Brain microvascular endothelial cell (primary cell): Measurements from ENCODE around the gene CEP350.

Experiments used
- DNase-seq: peaks from one replicate; pipeline ENCODE4 v3.0.0-alpha.2; 2020
- H3K27ac ChIP-seq: fragments of 250-450 bp; sonication (Bioruptor Pico); 2 replicates; pipeline ENCODE4 v1.5.1; 2020; ENCODE audit warnings: mild to moderate bottlenecking, moderate library complexity
- H3K27me3 ChIP-seq: fragments of 250-450 bp; sonication (Bioruptor Pico); replicated peaks from 2 replicates; pipeline ENCODE4 v1.5.1; 2020; ENCODE audit warnings: mild to moderate bottlenecking
- H3K36me3 ChIP-seq: fragments of 250-450 bp; sonication (Bioruptor Pico); replicated peaks from 2 replicates; pipeline ENCODE4 v1.5.1; 2020; ENCODE audit warnings: mild to moderate bottlenecking
- H3K4me3 ChIP-seq: 2 replicates; pipeline ENCODE4 v1.5.1; 2011; ENCODE audit warnings: low read depth, mild to moderate bottlenecking, control low read depth, low read length, moderate library complexity
- in situ Hi-C: cut with HindIII; loops from 2 replicates; pipeline ENCODE4 v1.10.0; 2017; ENCODE audit warnings: low sequenced_read_pairs, low pct_ligation_motif_present
- TF ChIP-seq, protein P1 (sequence below): IDR thresholded peaks from 2 replicates; pipeline ENCODE4 v1.5.1; 2011; ENCODE audit warnings: low read depth, mild to moderate bottlenecking, moderate library complexity, low read length, control low read depth, inconsistent platforms; ENCODE audit errors: missing control alignments

Gene CEP350

DNA sequence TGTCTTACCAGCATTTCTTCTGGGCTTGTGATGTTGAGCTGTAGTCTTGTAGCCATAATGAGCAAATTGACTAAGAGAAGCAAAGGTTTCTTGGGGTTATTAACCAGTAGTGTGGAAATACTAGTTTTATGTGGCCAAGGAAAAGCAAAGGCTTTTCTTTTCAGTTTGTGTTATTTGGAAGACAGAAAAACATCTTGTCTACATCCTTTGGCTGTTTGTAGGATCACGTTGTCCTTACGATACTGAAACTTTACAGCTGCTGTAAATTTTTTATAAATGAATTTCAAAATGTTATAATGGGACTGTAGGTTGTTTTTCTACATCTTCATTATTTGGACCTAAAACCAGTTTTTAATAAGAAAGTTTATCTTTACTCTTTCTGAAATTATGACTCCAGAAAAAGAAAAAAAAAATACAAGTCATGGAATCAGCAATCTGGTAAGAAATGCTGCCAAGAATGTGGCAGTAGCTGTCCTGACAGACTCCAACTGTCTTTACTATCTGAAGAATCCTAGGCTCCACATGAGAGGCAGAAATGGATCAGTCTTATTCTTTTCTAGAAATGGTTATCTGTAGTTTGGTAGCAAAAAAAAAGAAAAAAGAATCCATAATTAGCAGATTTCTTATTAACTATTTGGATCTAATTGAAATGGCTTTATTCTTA, 158.5 kb downstream of the CEP350 start:
- TF ChIP-seq, protein P1, sequence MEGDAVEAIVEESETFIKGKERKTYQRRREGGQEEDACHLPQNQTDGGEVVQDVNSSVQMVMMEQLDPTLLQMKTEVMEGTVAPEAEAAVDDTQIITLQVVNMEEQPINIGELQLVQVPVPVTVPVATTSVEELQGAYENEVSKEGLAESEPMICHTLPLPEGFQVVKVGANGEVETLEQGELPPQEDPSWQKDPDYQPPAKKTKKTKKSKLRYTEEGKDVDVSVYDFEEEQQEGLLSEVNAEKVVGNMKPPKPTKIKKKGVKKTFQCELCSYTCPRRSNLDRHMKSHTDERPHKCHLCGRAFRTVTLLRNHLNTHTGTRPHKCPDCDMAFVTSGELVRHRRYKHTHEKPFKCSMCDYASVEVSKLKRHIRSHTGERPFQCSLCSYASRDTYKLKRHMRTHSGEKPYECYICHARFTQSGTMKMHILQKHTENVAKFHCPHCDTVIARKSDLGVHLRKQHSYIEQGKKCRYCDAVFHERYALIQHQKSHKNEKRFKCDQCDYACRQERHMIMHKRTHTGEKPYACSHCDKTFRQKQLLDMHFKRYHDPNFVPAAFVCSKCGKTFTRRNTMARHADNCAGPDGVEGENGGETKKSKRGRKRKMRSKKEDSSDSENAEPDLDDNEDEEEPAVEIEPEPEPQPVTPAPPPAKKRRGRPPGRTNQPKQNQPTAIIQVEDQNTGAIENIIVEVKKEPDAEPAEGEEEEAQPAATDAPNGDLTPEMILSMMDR: no peak
- in situ Hi-C loops: no loop called here
- no peak for DNase-seq

DNA sequence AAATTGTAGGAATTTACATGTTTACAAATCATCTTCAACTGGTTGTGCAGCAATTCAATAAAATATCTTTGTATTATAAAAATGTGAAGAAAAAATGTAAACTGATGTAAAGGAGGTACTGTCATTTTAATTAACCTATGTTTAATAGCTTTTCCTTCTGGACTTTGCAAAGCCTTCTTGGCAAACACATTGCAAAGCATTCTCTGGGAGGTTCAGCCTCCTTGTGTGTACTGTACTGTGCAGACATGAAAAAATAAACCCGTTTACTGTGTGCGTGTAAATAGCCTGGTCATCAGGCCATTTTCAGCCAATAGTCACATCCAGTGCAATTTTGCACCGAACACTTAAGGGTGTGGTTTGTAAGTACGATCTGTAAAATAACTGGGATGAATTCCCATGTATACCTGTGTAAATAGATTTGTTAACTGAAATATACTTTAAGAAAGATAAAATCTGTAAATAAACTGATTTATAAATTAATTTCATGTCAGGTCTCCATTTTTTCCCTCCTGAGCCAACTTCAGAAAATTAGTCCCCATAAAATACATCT, 159.9 kb downstream of the CEP350 start:
- in situ Hi-C loops: no loop called here
- Histone ChIP-seq H3K36me3 (peaks cover 10% of the 10 kb centered on the region), H3K27ac (no peak overlapping the region), H3K4me3 (no peak overlapping the region), H3K27me3 (no peaks in the 10 kb centered on the region)
- DNase-seq: no peak
- TF ChIP-seq, protein P1: no peak

More for the DNA sequence above, 158.5 kb downstream of the CEP350 start:
- no peaks in the 10 kb centered on the region for H3K27me3 ChIP-seq
- H3K27ac ChIP-seq: no peak overlapping the region
- peaks cover 10% of the 10 kb centered on the region for H3K36me3 ChIP-seq
- no peak overlapping the region for H3K4me3 ChIP-seq

DNA sequence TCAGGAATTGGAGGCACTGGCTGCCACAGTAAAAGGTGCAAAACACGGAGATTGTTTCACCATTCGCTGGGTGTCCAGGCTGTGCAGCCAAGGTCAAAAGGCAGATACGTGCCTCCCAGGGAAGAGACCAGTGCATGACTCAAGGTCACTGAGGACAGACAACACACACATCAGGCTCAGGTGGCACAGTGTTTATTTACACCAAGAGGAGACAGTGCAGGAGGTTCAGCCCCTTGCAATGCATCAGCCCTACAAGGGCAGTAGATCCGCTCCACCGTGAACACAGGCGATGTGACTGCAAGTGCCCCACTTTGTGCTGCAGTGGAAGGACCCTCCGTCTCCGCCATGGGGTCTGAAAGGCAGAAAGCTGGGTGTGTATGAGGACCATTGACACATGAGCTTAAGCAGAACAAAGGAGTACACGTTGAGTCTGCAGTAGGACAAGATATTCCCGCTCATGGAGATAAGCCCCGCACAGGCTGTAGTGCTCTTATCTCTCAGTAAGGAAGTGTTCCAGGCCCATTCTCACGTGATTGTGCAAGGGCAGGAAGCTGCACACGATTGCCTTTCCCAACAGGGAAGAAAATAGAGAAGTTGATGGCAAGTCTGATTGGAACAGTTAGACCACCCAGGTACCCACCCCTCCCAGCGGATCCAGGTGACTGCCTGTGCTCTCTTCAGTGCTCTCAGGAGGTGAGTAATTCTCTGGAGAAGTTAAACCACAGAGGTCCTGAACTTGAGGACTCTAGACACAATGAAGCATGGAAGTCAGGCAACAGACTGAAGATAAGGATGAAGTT, 162.6 kb downstream of the CEP350 start:
- DNase-seq: peak; percentile 40
- H3K27me3 ChIP-seq: no peaks in the 10 kb centered on the region
- no peak overlapping the region for H3K4me3 ChIP-seq
- TF ChIP-seq, protein P1: no peak
- in situ Hi-C loops: no loop called here
- no peaks in the 10 kb centered on the region for H3K36me3 ChIP-seq
- H3K27ac ChIP-seq: peak overlapping the region; percentile 63

DNA sequence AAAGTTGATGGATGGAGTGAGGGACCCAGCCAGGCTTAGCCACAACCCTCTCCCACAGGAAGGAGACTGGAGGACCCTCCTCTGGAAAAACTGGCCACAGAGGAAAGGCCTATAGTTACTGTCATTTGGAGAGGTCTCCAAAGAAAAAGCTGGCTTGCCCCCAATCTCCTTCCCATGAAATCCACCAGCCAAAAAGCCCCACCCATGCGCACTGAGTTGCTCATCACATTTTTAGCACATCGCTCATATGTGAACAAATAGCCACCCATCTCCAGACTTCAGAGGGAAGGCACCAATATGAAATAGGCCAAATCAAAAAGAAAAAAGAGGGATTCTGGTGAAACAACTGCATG, 163.1 kb downstream of the CEP350 start:
- Histone ChIP-seq H3K27ac (peak overlapping the region; percentile 63), H3K27me3 (no peaks in the 10 kb centered on the region), H3K4me3 (no peak overlapping the region), H3K36me3 (no peaks in the 10 kb centered on the region)
- peak; percentile 68 for DNase-seq
- in situ Hi-C loops: no loop called here
- TF ChIP-seq, protein P1: no peak

DNA sequence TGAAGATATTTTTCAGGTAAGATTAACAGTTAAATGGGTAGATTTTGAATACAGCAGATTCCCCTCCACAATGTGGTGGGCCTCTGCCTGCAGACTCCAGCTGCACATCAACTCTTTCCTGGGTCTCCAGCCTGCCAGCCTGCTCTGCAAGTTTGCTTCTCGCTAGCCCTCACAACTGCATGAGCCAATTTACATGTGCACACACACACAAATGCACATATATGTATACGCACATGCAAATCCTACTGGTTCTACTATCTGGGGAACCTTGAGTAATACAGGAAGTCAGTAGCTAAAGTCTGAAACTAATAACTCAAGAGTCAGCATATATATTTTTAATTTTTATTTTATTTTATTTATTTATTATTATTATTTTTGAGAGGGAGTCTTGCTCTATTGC, 165.2 kb downstream of the CEP350 start:
- Histone ChIP-seq H3K27ac (no peak overlapping the region), H3K4me3 (no peak overlapping the region), H3K27me3 (no peaks in the 10 kb centered on the region), H3K36me3 (no peaks in the 10 kb centered on the region)
- DNase-seq: no peak
- in situ Hi-C loops: no loop called here
- TF ChIP-seq, protein P1: no peak
